Right kidney (tissue), 9 donors: Measurements from ENCODE around the gene POLR2E.
A peak's percentile ranks its signal among the peaks of the same experiment; 100 is the strongest.
"Not testable (repeated sequence)": the region's sequence is repeated elsewhere in the genome, so short reads cannot be mapped to it uniquely, and the experiment has no call there.

ENCODE experiments used
- DNase-seq: peaks from one replicate; pipeline ENCODE4 v3.0.0-alpha.2; 2016
- long read RNA-seq, 8 donors: transcript quantifications; one replicate each; lab custom pipeline, GENCODE V29; 2026

The POLR2E gene
- long read RNA-seq, donor 1, transcript POLR2E-210 (2 exons, 440 nt): minor isoform, 5 of 129 reads
- long read RNA-seq, donor 1, transcript POLR2E-213 (8 exons, 2,831 nt): major isoform, 112 of 129 reads
- long read RNA-seq, donor 1, partial matches to known transcripts: 8 of 129 reads
- long read RNA-seq, donor 1, other reads (novel, unspliced or antisense): 0 of 129 reads
- long read RNA-seq, donor 2, transcript POLR2E-213 (8 exons, 2,831 nt): major isoform, 52 of 55 reads
- long read RNA-seq, donor 2, partial matches to known transcripts: 0 of 55 reads
- long read RNA-seq, donor 2, other reads (novel, unspliced or antisense): 0 of 55 reads
- long read RNA-seq, donor 3, transcript POLR2E-213 (8 exons, 2,831 nt): major isoform, 44 of 48 reads
- long read RNA-seq, donor 3, partial matches to known transcripts: 0 of 48 reads
- long read RNA-seq, donor 3, other reads (novel, unspliced or antisense): 0 of 48 reads
- long read RNA-seq, donor 4, transcript POLR2E-213 (8 exons, 2,831 nt): major isoform, 60 of 71 reads
- long read RNA-seq, donor 4, partial matches to known transcripts: 6 of 71 reads
- long read RNA-seq, donor 4, other reads (novel, unspliced or antisense): 0 of 71 reads
- long read RNA-seq, donor 5, transcript POLR2E-213 (8 exons, 2,831 nt): major isoform, 93 of 852 reads
- long read RNA-seq, donor 5, partial matches to known transcripts: 282 of 852 reads
- long read RNA-seq, donor 5, other reads (novel, unspliced or antisense): 467 of 852 reads
- long read RNA-seq, donor 6, transcript POLR2E-213 (8 exons, 2,831 nt): major isoform, 77 of 88 reads
- long read RNA-seq, donor 6, partial matches to known transcripts: 0 of 88 reads
- long read RNA-seq, donor 6, other reads (novel, unspliced or antisense): 0 of 88 reads
- long read RNA-seq, donor 7: 0 reads
- long read RNA-seq, donor 8, transcript POLR2E-213 (8 exons, 2,831 nt): major isoform, 101 of 126 reads
- long read RNA-seq, donor 8, transcript POLR2E-205 (7 exons, 2,441 nt): minor isoform, 5 of 126 reads
- long read RNA-seq, donor 8, partial matches to known transcripts: 11 of 126 reads
- long read RNA-seq, donor 8, other reads (novel, unspliced or antisense): 5 of 126 reads

GRCh38 chr19:1094978-1095701 lies at the start of gene POLR2E:
POLR2E (minus strand) TSS chr19:1095375; CDS start chr19:1095315, 60 bp downstream.
- DNase-seq: peak; percentile 93

- no peak for DNase-seq
These were observed 49.6 kb upstream of the POLR2E start for GRCh38 chr19:1144741-1145140.

GRCh38 chr19:1143828-1144399 lies 48.7 kb upstream of the POLR2E start:
- DNase-seq: no peak

- no peak for DNase-seq
These were observed 46.8 kb upstream of the POLR2E start for GRCh38 chr19:1141944-1142343.

GRCh38 chr19:1140272-1141027 lies 45.3 kb upstream of the POLR2E start:
- DNase-seq: no peak

- no peak for DNase-seq
These were observed 44.0 kb upstream of the POLR2E start for GRCh38 chr19:1139126-1139525.

- no peak for DNase-seq
These were observed 42.9 kb upstream of the POLR2E start for GRCh38 chr19:1138121-1138520.

- no peak for DNase-seq
These were observed 41.6 kb upstream of the POLR2E start for GRCh38 chr19:1136621-1137317.

- peak; percentile 21 for DNase-seq
These were observed 41.0 kb upstream of the POLR2E start for GRCh38 chr19:1136201-1136600.

GRCh38 chr19:1135454-1135853 lies 40.3 kb upstream of the POLR2E start:
- DNase-seq: no peak

GRCh38 chr19:1134431-1134830 lies 39.3 kb upstream of the POLR2E start:
- no peak for DNase-seq

GRCh38 chr19:1133471-1133929 lies 38.3 kb upstream of the POLR2E start:
- DNase-seq: no peak

- no peak for DNase-seq
These were observed 37.6 kb upstream of the POLR2E start for GRCh38 chr19:1132552-1133383.

GRCh38 chr19:1131718-1132551 lies 36.8 kb upstream of the POLR2E start:
- DNase-seq: peak; percentile 76

- DNase-seq: peak; percentile 67
These were observed 35.9 kb upstream of the POLR2E start for GRCh38 chr19:1130771-1131717.

GRCh38 chr19:1129535-1129934 lies 34.4 kb upstream of the POLR2E start:
- DNase-seq: no peak

- DNase-seq: not testable (repeated sequence)
These were observed 33.9 kb upstream of the POLR2E start for GRCh38 chr19:1129084-1129483.
